Liver (tissue), 9 donors: Measurements from ENCODE around the gene CCNO. TPM values are rescaled to one million over a fixed set of nuclear protein-coding genes. Genes with fewer than 3 reads are reported as not detected.
A peak's percentile ranks its signal among the peaks of the same experiment; 100 is the strongest.

ENCODE experiments used
- DNase-seq: peaks from one replicate; pipeline ENCODE4 v3.0.0-alpha.2; 2017; ENCODE audit warnings: low spot score
- H3K27ac ChIP-seq, 2 donors: one replicate each; pipeline ENCODE4 v1.7.0; 2013; ENCODE audit warnings: inconsistent platforms in 2 of 2, low read length in 2 of 2, control low read depth in 1 of 2, low read depth in 1 of 2, mild to moderate bottlenecking in 1 of 2
- H3K27me3 ChIP-seq, 4 donors: one replicate each; pipeline versions ENCODE4 v1.6.1 to v1.7.0; 2013; ENCODE audit warnings: low read length in 3 of 4, inconsistent platforms in 1 of 4, mild to moderate bottlenecking in 1 of 4, moderate library complexity in 1 of 4; ENCODE audit not compliant: control insufficient read depth in 4 of 4, insufficient read depth in 4 of 4
- H3K36me3 ChIP-seq, 4 donors: one replicate each; pipeline versions ENCODE4 v1.6.1 to v1.7.0; 2013; ENCODE audit warnings: low read length in 3 of 4, mild to moderate bottlenecking in 3 of 4, low read depth in 1 of 4, moderate library complexity in 1 of 4; ENCODE audit not compliant: control insufficient read depth in 4 of 4, insufficient read depth in 3 of 4
- H3K4me1 ChIP-seq, 4 donors: one replicate each; pipeline versions ENCODE4 v1.6.1 to v1.7.0; 2013; ENCODE audit warnings: low read length in 3 of 4, mild to moderate bottlenecking in 3 of 4, moderate library complexity in 1 of 4; ENCODE audit not compliant: control insufficient read depth in 4 of 4, insufficient read depth in 4 of 4
- H3K4me3 ChIP-seq, 3 donors: one replicate each; pipeline versions ENCODE4 v1.6.1 to v1.7.0; 2013; ENCODE audit warnings: low read length in 3 of 3, control low read depth in 1 of 3, low read depth in 1 of 3, mild to moderate bottlenecking in 1 of 3
- H3K9ac ChIP-seq, 2 donors: one replicate each; pipeline ENCODE4 v1.7.0; 2013; ENCODE audit warnings: low read length in 2 of 2, mild to moderate bottlenecking in 2 of 2, moderate library complexity in 2 of 2, control low read depth in 1 of 2, low read depth in 1 of 2
- H3K9me3 ChIP-seq, 4 donors: one replicate each; pipeline versions ENCODE4 v1.6.1 to v1.7.0; 2013; ENCODE audit warnings: low read length in 3 of 4; ENCODE audit not compliant: control insufficient read depth in 4 of 4
- CTCF ChIP-seq: fragments of 150-350 bp; IDR thresholded peaks from 2 replicates; pipeline ENCODE4 v1.5.1; 2017; ENCODE audit warnings: improper control_type of control experiment, low read depth, low read length; ENCODE audit not compliant: missing input control
- EGR1 ChIP-seq, 2 donors: IDR thresholded peaks; 2 replicates each; pipeline ENCODE4 v1.6.1; 2016 to 2018; ENCODE audit warnings: antibody characterized with exemption in 2 of 2, low read depth in 2 of 2
- FOXA1 ChIP-seq: IDR thresholded peaks from 2 replicates; pipeline ENCODE4 v1.6.1; 2016; ENCODE audit warnings: antibody characterized with exemption
- FOXA2 ChIP-seq: IDR thresholded peaks from 2 replicates; pipeline ENCODE4 v1.6.1; 2016; ENCODE audit warnings: antibody characterized with exemption
- GABPA ChIP-seq, 2 donors: IDR thresholded peaks in 1 of 2; conservative IDR thresholded peaks in 1 of 2; 2 replicates each; pipeline ENCODE4 v1.6.1; 2016; ENCODE audit warnings: antibody characterized with exemption in 2 of 2, mild to moderate bottlenecking in 1 of 2, moderate library complexity in 1 of 2
- HNF4A ChIP-seq, 2 donors: conservative IDR thresholded peaks; 2 replicates each; pipeline ENCODE4 v1.6.1; 2016; ENCODE audit warnings: antibody characterized with exemption in 2 of 2, mild to moderate bottlenecking in 2 of 2
- HNF4G ChIP-seq: IDR thresholded peaks from 2 replicates; pipeline ENCODE4 v1.6.1; 2016; ENCODE audit warnings: antibody characterized with exemption
- JUND ChIP-seq, 2 donors: IDR thresholded peaks; 2 replicates each; pipeline ENCODE4 v1.6.1; 2016; ENCODE audit warnings: antibody characterized with exemption in 2 of 2
- NR2F2 ChIP-seq: IDR thresholded peaks from 2 replicates; pipeline ENCODE4 v1.6.1; 2016; ENCODE audit warnings: antibody characterized with exemption
- RAD21 ChIP-seq, 2 donors: IDR thresholded peaks; 2 replicates each; pipeline ENCODE4 v1.6.1; 2016; ENCODE audit warnings: antibody characterized with exemption in 2 of 2, mild to moderate bottlenecking in 2 of 2
- REST ChIP-seq: IDR thresholded peaks from 2 replicates; pipeline ENCODE4 v1.6.1; 2016; ENCODE audit warnings: antibody characterized with exemption, mild to moderate bottlenecking
- RXRA ChIP-seq, 2 donors: IDR thresholded peaks; 2 replicates each; pipeline ENCODE4 v1.6.1; 2017 to 2018; ENCODE audit warnings: antibody characterized with exemption in 2 of 2, mild to moderate bottlenecking in 1 of 2
- SP1 ChIP-seq: IDR thresholded peaks from 2 replicates; pipeline ENCODE4 v1.6.1; 2018; ENCODE audit warnings: antibody characterized with exemption, mild to moderate bottlenecking
- TAF1 ChIP-seq: conservative IDR thresholded peaks from 2 replicates; pipeline ENCODE4 v1.6.1; 2016; ENCODE audit warnings: antibody characterized with exemption, mild to moderate bottlenecking
- YY1 ChIP-seq: IDR thresholded peaks from 2 replicates; pipeline ENCODE4 v1.6.1; 2016; ENCODE audit warnings: antibody characterized with exemption, mild to moderate bottlenecking
- WGBS: extraction: QIAGEN DNeasy Blood & Tissue Kit; methylation state at CpG from one replicate; pipeline ENCODE4 v1.1.7; 2013; 5-methylcytosine and 5-hydroxymethylcytosine counted together
- polyA plus RNA-seq, 2 donors: library from polyadenylated mRNA; stranded (reverse) in 1 of 2; unstranded in 1 of 2; fragments of 200-250 nt in 1 of 2; fragments of >200 nt in 1 of 2; fragmentation: Nextera tagmentation in 1 of 2; extraction: Ambion mirVana in 1 of 2; gene quantifications; one replicate each; pipeline versions ENCODE4 v1.2.1 to v1.2.3, GENCODE V29; 2013 to 2015
- total RNA-seq, 2 donors: library from RNA; depleted of rRNA; stranded (reverse); fragments of >200 nt; gene quantifications; one replicate each; pipeline ENCODE4 v1.2.3, GENCODE V29; 2014
- TF ChIP-seq, protein P1 (sequence below): IDR thresholded peaks from 2 replicates; pipeline ENCODE4 v1.6.1; 2016; ENCODE audit warnings: antibody characterized with exemption
- TF ChIP-seq, protein P2 (sequence below): IDR thresholded peaks from 2 replicates; pipeline ENCODE4 v1.6.1; 2016; ENCODE audit warnings: antibody characterized with exemption
- donor health status: healthy.
- donor health status: healthy.
- donor health status: healthy.
- donor health status: healthy.
- donor health status: healthy.

Gene CCNO
- total and polyA plus RNA-seq, 4 donors: 0.23 TPM; not detected in 3

GRCh38 chr5:55232271-55232984 is 980 bp downstream of the CCNO start (continued):
- no peak for TF ChIP-seq REST
- no peak for TF ChIP-seq GABPA (IDR thresholded peaks at IDR 0.05 in 1 of 2, conservative IDR thresholded peaks at IDR 0.05 in 1 of 2)

DNA sequence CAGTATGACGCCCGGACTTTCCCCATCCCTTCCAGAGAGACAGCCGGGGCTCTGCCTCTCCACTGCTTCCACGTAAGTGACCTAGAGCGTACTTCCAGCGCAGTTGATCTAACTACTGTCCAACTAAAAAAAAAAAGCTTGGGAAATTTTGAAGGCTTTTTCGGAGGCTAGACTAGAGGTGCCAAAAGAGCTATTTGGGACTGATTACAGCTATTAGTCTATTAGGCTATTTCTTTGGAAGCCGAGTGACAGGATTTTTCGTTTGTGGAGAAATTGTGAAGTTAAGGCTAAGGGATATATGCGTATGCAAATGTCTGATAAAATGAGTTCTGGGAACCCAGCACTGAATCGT is 1.5 kb downstream of the CCNO start:
- WGBS: 5% methylated on average over 11 of the region's 11 CpGs
- no peak for DNase-seq
- no peaks in the 10 kb centered on the region for H3K36me3 ChIP-seq
- H3K9me3 ChIP-seq: peaks cover 0 to 2% (median 0%) of the 10 kb centered on the region in 4 donors
- H3K4me3 ChIP-seq: peak overlapping the region in 1 of 3 donors; percentile 49
- H3K27me3 ChIP-seq: peaks cover 0 to 34% (median 15%) of the 10 kb centered on the region in 4 donors
- H3K4me1 ChIP-seq: peaks cover 18 to 47% (median 37%) of the 10 kb centered on the region in 4 donors
- no peak for TF ChIP-seq JUND (IDR thresholded peaks at IDR 0.05)
- no peak overlapping the region for H3K27ac ChIP-seq
- H3K9ac ChIP-seq: no peak overlapping the region

- DNase-seq: no peak
- peaks cover 21 to 53% (median 39%) of the 10 kb centered on the region in 4 donors for H3K4me1 ChIP-seq
- H3K27me3 ChIP-seq: peaks cover 2 to 34% (median 14%) of the 10 kb centered on the region in 4 donors
- 5% methylated on average over 48 of the region's 48 CpGs for WGBS
- H3K9ac ChIP-seq: no peak overlapping the region
- H3K4me3 ChIP-seq: peak overlapping the region in 2 of 3 donors; percentile 6 to 49
- no peaks in the 10 kb centered on the region for H3K36me3 ChIP-seq
- H3K27ac ChIP-seq: no peak overlapping the region
- peaks cover 0 to 2% (median 0%) of the 10 kb centered on the region in 4 donors for H3K9me3 ChIP-seq
- TF ChIP-seq JUND (IDR thresholded peaks at IDR 0.05) (no peak), HNF4A (conservative IDR thresholded peaks at IDR 0.05) (no peak), TAF1 (no peak), YY1 (no peak), EGR1 (IDR thresholded peaks at IDR 0.05; ENCODE audit: low read depth in 2 of 2) (no peak), RAD21 (IDR thresholded peaks at IDR 0.05) (no peak), REST (no peak), GABPA (IDR thresholded peaks at IDR 0.05 in 1 of 2, conservative IDR thresholded peaks at IDR 0.05 in 1 of 2) (no peak), FOXA2 (no peak), NR2F2 (no peak), HNF4G (no peak), CTCF (no peak), FOXA1 (no peak), RXRA (IDR thresholded peaks at IDR 0.05) (no peak), SP1 (no peak)
- TF ChIP-seq, protein P1, sequence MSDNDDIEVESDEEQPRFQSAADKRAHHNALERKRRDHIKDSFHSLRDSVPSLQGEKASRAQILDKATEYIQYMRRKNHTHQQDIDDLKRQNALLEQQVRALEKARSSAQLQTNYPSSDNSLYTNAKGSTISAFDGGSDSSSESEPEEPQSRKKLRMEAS: no peak
- TF ChIP-seq, protein P2, sequence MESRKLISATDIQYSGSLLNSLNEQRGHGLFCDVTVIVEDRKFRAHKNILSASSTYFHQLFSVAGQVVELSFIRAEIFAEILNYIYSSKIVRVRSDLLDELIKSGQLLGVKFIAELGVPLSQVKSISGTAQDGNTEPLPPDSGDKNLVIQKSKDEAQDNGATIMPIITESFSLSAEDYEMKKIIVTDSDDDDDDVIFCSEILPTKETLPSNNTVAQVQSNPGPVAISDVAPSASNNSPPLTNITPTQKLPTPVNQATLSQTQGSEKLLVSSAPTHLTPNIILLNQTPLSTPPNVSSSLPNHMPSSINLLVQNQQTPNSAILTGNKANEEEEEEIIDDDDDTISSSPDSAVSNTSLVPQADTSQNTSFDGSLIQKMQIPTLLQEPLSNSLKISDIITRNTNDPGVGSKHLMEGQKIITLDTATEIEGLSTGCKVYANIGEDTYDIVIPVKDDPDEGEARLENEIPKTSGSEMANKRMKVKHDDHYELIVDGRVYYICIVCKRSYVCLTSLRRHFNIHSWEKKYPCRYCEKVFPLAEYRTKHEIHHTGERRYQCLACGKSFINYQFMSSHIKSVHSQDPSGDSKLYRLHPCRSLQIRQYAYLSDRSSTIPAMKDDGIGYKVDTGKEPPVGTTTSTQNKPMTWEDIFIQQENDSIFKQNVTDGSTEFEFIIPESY: no peak
These were observed 2.1 kb downstream of the CCNO start for GRCh38 chr5:55231029-55231918.
